22Rv1 (cell line): Measurements from ENCODE around the gene PPP2R1B.

ENCODE experiments used
- CTCF ChIP-seq: fragments of 450-650 bp; IDR thresholded peaks from 2 replicates; pipeline ENCODE4 v1.5.1; 2017; ENCODE audit warnings: mild to moderate bottlenecking
- ZFX ChIP-seq: fragments of 450-650 bp; IDR thresholded peaks from 2 replicates; pipeline ENCODE4 v1.6.1; 2017; ENCODE audit warnings: antibody characterized with exemption, borderline replicate concordance

- TF ChIP-seq CTCF (no peak), ZFX (no peak)
These were observed 12.9 kb upstream of the PPP2R1B start for GRCh38 chr11:111779118-111779517.
